GM19238 (cell line): ENCODE data around the gene AGAP1.
A peak's percentile ranks its signal among the peaks of the same experiment; 100 is the strongest.

Source experiments
- DNase-seq: peaks from one replicate; pipeline ENCODE4 v3.0.0; 2011; ENCODE audit warnings: low spot score; ENCODE audit not compliant: insufficient read length

AGAP1 gene

DNA sequence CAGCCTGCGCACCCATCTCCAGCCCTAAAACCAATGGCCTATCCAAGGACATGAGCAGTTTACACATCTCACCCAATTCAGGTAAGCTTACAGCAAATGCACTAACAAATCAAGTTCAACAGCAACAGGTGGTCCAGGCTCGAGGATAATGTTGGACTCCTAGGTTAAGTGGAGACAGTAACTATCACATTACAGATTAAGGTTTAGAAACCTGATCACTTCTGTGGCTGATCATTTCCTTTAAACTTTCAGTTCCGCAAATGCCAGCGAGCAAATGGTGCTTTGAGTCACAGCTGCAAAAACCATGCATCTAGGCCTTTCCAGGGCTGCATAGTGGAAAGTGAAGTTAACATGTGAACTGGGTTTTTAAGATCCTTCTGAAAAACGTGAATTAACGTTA is 415.0 kb downstream of the AGAP1 start:
- DNase-seq, result peak; percentile 10

DNA sequence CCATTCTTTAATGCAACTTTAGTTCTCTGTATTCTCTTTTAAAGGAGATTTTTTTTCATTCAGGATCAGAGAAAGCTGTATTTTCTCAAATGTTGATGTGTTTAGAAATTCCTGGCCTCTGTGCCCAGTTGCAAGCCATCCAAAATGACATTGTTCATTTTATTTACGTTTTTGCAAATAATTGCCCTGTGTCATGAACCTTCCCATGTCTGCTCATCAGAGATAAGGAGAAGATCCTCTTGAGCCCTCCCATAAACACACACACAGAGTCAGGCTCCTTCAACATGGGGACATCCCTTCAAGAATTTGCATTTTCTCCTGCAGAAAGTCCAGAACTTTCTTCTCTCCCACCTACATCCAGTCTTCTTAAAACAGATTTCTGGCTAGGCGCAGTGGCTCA is 415.5 kb downstream of the AGAP1 start:
- DNase-seq, result no peak

DNA sequence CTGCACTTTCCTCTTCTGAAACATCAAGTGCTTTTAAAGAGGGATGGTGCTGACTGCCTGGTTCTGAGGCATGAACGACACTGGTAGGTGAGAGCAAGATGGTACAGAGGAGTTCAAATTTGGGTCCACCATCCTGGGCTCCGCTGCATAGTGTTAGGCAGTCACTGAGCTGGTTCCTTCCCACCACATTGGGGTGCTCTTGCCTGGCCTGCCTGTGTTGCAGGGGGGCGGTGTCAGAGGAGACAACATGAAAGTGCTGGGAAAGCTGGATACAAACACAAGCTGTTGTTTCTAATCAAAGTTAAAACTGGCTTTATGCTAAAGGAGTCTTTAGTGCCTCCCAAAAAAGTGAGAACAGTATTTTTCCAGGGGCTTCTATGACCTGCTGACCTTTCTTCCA is 416.2 kb downstream of the AGAP1 start:
- DNase-seq, result no peak

DNA sequence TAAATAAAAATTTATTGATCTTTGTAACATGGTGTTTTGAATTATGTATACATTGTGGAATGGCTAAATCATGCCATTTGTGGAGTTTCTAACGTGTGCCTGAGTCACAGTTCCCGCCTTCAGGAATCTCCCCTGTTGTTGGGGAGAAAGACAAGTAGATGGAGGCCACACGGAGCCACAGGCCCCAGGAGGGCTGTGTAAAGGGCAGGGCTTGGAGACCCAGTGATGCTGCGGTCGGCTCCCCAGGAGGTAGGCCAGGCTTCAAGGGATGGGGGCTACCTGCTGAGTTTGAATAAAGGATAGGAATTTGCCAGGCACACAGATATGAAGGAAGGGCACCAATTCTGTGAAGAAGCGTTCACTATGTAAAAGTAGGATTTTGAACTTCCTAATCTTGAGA is 417.3 kb downstream of the AGAP1 start:
- no peak for DNase-seq

DNA sequence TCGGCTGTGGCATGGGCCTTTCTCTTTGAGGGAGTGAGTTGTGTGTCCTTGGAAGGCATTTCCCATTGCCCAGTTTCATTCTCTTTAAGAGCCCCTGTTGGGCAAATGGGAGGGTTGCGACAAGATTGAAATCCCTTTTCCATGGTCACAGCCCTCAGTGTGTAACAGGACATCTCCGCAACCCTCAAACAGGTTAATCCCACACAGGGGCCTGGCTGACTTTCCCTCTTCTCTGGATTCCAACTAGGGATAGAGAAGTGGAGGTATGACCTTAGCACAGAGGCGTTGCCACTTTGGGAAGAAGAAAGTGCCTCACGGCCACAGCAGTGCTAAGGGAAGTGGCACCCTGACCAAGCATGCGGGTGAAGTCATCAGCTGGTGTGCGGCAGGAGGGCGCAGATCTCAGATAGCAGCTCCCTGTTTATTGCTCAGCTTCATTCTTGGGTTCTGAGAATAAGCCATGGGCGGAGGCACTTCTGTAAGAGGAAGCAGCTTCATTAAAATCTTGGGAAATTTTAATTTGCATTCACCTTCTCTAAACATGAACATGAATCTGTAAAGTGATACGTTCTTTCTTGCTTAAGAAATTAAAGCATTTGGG is 417.9 kb downstream of the AGAP1 start:
- no peak for DNase-seq

DNA sequence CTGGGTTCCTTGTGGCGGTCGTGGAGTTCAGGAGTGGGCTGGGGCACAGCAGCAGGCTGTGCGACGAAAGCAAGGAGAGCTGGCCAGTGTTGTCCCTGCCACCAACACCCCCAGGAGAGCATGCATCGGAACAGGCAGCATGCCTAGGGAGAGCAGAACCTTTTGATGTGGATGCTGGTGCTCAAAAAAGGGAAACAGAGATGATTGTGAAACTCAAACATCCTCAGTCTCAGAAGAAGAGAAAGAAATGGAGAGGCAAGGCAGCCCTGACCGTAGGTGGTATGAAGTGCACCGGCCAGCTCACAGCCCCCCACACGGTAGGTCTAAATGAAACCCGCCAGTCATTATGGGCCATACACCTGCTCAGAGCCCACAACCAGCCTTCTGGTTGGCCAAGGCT is 420.9 kb downstream of the AGAP1 start:
- DNase-seq, result no peak

DNA sequence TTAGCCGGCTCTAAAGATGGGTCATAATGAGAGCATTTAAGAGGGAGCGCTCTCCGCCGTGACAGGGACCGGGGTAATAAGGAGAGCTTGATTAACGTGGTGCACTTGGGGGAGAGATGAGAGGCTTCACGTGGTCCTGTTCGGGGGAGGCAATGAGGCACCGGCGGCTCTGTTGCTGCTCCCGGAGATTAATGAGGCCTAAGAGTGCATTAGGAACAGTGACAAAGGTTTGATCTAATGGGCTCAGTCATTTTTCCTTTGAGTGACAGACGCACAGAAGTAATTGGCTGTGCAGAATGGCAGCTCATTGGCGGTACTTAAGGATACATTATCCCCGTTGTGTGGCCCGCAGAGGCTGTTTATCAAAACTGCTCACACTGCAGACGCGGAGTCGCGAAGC is 423.7 kb downstream of the AGAP1 start:
- no peak for DNase-seq

DNA sequence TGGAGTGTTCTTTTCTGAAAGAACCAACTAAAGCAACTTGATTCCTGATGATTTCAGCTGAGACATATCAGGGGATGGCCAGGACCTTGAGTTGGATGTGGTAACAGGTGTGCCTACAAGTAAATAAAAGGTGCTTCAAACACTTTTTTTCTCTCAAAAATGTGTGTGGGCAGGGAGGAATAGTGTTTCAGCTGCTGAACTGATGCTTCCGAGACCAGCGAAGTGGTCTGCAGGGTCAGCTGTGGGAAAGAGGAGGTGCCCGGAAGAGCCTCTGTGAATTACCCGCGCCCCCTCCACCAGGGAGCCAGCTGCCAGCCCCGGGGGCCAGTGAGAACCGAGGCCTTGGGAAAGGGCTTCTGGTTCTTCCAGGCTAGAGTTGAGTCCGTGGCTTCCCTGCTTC is 425.0 kb downstream of the AGAP1 start:
- DNase-seq, result no peak

DNA sequence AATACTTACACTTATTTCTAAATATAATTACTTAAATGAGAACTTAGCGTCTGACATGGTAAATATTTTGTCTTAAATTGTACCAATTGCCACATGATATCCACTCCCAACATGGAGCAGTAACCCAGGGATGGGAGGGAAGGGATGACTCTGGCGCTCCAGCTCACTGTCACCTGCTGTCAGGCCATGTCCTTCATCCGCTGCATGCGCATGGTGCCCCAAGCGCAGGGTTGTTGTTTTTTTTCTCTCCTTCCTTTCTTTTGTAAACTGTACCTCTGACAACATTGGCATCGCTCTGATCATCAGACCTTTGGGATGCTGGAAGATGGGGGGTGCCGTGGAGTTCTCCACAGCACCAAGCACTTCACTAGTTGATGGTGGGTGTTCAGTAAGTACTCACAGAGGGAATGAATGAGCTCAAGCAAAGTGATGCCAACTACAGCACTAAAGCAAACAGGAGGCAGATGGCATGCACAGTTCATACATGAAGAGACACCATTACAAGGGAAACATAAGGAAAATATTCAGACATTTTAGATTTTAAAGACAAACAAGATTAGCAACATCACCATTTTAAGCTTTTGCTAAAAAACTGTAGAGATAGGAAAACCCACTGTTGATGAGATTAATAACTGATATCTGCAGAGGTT is 426.5 kb downstream of the AGAP1 start:
- no peak for DNase-seq

DNA sequence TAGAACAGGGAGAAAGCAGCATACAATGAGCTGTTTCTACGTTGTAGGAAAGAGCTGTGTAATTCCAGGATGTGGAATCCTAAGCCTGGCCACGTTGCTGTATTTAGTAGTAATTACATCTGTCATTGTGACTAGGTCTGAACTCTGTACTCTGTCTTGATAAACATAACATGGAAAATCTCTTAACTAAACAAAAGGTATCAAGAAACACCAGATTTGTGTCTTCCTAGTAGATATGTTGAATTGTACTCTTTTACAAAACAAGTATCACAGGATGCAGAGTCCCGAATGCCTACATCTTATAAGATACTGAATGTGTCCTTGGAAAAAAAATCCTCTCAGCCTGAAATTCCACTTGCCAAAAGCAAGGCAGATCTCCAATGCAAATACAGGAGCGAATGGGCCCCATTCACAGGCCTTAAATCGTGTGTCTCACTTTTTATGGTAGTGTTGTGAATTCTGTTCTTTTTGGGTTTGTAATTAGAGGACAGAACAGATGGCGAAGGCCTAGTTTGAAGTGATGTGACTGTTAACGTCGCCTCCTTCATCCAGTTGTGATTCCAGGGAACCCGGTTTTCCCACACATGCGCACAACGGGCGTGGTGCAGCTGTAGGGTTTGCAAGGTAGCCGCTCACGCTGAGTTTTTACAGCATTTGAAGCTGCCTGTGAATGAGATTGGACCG is 427.8 kb downstream of the AGAP1 start:
- no peak for DNase-seq

DNA sequence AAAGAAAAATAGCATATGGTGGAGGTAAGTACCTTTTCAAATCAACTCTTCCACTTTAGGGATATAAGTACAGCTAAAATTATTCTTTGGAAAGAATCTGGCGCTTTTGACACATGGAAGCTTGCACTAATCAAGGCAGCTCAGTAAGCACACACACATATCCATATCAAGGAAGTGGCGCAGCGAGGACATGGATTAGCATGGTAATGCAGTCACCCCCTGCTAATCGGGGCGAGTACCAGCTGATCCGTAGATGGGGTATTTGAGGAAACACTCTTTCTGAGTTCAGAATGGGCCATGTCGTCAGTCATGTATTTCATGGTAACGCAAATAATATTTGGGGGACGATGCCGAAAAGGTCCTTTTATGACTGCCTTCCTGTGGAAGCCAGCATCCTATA is 429.0 kb downstream of the AGAP1 start:
- no peak for DNase-seq

DNA sequence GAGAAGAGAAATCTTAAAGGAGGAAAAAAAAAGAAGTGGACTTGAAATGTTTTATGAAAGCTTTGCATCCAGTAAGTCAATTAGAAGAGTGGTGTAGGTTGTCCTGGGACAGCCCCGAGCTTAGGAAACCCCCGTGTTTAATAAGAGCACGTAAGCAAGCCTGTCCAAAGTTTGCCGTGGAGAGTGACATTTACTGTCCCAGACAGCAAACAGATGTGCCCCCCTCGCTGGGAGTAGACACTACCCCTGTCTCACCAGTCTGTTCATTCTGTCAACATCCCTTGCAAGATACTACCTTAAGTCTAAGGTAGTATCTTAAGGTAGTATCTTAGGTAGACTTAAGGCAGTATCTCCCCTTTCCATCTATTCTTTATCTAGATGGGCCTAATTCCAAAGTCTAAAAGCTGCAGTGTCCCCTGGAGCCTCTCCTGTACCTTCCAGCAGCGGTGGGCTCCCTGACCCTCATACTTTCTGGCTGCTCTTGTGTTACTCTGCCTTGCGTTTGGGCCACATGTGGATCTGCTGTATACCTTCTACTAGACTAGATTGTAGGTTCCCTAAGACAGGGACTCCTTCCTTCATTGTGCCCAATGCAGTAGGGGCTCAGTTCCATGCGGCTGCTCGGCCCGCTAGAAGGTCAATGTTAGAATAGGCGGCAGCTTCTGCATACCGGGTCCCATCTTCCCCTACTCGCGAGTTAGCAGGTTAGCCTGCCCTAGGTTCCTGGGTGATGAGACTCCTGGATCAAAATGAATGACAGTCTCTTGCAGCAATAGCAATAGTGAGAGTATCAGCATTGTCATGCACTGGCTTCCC is 430.2 kb downstream of the AGAP1 start:
- DNase-seq, result no peak

DNA sequence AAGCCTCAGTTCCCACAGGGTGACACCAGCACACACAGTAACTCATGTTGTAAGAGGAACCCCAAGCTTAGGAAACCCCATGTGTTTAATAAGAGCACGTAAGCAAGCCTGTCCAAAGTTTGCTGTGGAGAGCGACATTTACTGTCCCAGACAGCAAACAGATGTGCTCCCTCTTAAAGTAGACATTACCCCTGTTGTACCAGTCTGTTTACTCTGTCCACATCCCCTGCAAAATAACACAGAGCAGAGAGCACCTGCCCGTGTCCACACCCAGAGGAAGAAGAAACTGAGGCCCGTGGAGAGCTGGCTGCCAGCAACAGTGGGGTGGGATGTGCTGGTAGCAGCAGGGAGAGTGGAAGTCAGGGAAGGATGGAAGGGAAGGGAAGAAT is 430.8 kb downstream of the AGAP1 start:
- DNase-seq, result no peak

DNA sequence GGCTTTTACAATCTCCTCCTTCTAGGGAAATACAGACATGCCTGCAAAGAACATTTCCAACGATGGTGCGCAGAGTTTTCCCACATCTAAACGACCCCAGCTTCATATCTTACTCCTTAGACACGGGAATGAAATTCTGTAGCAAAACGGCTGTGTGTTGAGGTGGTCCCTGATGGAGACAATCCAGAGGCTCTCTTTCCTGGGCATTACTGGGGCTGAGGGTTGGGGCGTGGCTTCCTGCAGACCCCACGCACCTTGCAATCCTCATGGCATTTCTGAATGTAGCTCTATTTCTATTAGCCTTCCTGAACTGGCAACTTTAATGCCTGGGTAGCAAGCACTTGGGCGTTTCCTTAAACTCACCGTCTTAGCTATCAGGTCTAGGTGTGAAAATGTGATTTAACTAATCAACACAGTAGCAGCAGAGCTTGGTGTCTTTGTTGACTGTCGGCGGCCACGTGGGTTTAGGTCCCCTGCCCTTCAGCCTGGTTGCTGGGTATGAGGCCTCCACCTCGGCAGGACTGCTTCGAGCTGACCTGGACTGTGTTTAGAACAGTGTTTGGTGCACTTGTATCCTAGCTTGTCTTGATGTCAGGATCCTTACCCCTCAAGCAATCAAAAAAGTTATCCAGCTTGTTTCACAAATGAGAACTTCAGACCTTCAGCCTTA is 431.5 kb downstream of the AGAP1 start:
- no peak for DNase-seq

DNA sequence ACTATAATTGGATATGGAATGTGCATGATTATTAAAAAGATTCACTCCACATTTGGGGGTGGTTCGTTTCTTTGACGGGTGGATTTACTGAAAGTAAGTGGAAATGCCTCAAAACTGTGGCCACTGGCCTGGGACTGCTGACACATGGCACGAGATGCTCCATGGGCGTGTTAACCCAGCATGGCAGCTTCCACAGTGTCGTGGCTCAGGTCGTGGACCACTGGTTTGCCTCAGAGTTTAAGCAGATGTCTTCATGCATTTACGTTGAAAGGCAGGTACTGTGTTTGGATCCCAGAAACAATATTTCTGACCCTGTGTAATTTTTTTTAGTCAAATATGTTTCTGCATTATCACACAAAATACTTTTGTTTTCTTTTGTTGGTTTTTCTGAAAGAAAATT is 432.4 kb downstream of the AGAP1 start:
- DNase-seq, result no peak

DNA sequence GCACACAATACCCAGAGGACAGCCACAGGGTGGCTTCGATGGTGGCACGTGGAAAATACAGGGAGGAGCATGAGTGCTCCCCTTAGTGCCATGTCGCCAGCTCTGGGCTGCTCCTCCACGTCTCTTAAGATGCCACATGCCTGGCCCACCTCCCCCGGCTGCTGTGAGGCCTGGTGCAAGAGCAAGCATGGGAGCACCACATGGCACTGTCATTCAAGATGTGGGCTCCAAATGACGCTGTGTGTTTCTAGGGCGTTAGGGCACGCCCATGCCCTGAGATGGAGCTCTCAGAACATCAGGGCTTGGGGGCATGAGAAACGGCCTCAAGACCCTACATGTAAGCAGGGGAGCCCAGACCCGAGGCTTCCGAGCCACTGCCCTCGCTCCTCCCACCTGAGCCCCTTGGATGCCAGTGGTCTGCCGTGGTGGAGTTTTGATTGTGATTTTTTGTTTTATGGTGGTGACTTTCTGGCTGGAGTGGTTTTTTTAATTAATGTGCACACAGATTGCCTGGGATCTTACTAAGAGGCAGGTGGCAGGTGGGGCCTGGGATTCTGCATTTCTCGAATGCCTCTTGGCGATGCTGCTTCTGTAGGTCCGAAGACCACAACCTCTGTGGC is 435.0 kb downstream of the AGAP1 start:
- DNase-seq, result no peak

DNA sequence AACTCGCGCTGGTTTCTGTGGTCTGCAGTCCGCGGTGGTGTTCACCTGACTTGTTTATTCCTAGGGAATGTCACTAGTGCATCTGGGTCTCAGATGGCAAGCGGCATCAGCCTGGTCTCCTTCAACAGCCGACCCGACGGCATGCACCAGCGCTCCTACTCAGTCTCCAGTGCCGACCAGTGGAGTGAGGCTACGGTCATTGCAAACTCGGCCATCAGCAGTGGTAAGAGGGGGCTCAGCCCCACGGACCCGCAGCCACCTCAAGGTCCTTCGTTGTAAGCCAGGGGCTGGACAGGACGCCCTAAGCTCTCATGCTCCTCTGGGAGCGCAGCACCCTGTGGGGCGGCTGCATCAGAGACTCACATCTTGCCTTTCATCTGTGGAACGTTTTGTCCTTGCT is 436.9 kb downstream of the AGAP1 start:
- DNase-seq, result no peak

DNA sequence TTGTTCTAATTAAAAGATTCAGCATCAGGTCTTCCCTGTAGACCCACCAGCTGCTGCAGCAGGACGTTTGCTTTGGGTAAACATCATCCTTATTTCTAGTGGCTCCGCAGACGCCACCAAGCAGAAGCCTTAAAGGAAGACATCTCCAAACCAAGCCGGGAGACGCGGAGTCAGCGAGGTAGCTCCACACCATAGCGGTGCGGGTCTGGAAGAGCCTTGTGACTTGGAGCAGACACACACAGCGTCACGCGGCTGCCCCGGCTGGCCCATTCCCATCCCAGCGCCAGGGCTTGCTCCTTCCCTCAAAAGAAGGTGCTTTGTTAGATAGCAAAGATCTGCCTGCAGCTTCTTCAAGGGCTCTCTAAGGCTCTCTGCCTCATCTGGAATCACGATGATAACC is 437.8 kb downstream of the AGAP1 start:
- no peak for DNase-seq

DNA sequence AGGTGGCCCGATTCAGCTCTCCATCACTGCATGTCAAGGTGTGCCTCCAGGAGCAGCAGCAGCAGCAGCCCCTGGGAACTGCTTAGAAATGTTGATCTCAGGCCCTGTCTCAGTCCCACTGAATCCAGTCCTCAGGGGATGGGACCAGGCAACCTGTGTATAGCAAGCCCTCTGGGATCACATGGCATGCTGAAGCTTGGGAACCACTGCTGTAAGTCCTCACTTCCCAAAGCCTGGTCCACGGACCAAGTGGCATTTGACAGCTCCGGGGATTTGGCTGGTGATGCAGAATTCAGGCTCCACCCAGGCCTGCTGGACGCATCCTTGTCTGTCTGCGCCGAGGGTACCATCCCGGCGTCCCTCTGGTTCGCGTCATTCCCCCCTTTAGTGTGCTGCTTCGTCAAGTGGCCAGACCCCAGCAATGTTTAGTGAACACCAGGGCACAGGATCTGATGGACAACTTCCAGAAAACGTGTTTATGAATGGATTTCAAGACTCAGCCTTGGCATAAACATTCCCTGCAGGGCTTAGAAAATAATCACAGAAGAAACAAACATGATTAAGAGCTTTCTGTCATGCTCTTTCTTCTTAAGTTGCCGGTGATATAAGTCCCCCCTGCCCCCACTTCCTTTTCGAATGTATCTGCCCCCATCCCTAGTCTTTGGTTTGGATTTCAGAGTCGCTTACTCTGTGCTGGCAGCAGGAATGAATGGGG is 440.4 kb downstream of the AGAP1 start:
- DNase-seq, result no peak

DNA sequence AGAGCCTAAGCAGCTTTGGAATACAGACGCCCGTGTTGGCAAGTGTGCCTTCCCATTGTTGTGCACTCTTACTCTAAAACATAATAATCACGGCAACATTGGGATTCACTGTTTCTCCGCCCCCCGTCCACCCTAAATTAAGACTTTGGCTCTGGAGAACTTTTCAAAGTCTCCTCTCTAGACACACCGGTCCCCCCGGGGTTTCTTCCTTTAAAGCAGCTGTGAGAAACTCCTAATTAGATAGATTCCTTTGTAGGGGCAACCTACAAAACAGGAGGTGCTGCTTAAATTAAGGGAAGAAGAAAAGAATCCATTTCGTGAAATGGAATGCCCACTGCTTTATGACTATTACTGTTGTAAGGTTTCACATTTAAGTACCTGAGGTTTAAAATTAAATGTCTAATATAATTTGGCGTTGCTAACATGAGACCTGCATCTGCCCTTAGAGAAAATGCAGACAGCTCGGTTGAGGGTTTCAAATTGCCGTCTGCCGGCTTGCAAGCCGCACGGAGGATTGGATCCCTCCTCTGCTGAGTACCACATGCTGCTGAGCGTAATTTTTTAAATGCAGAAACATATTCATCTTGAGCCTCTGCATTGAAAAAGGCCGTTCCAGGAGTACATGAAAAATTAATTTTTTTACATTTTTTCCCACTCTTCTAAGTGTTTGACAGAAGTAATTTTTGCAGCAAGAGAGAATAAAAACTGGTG is 441.1 kb downstream of the AGAP1 start:
- DNase-seq, result no peak
